Amygdala (tissue), 56 donors: ENCODE results near the gene METTL25.

Experiments
- DNase-seq, 56 donors: peaks; one replicate each; lab custom pipeline; 2025; lab: John Stamatoyannopoulos, UW

METTL25 gene

DNA sequence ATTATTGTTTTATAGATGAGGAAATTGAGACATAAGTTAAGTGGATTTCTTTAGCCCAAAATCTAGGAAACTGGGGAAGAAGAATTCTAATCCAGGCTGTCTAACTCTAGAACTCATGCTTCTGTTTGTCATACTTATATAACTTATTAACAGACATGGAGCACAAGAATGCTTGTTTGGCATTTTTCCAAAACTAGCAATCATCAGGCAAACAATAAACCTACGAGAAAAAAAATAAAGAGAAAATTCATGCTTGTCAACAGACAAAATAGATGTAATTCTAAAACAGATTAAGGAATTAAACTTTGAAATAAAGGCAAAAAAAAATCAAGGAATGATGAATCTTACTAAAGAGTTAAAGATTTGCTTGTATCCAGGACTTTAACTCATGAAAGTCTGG, 103.1 kb downstream of the METTL25 start:
- no peak for DNase-seq

DNA sequence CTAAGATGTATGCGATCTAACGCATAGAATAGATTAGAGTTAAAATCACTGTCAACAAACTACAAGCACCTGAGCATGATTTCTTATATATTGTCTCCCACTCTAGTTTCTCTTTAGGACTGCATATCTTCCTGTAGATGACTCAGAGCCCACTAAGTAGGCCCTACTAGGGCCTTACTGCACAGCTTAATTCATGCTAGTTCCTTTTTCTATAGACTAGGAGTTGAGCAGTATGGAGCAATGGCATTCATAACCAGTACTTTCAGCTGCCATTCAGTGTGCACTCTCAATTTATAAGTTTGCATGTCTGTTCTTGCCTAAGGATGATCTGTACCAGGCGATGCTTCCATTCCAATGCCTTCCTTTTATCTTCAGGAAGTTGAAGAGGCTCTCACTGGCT, 103.5 kb downstream of the METTL25 start:
- DNase-seq = no peak

DNA sequence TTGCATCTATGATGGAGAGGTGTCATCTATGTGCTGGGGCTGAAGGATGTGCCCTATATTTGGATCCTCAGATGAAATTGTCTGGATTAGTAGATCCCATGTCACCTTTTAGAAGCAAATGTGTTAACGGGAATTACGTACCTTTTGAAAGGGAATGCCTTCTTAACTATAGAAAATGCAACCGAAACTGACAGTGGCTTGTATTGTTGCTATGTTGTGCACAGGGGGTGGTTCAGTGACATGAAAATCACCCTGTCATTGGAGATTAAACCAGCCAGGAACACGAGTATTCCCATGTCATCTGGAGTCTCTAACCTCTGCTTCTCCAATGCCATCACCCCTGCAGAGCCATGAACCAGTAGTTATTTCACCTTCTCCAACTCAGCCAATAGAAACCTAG, 110.2 kb downstream of the METTL25 start:
- no peak for DNase-seq

DNA sequence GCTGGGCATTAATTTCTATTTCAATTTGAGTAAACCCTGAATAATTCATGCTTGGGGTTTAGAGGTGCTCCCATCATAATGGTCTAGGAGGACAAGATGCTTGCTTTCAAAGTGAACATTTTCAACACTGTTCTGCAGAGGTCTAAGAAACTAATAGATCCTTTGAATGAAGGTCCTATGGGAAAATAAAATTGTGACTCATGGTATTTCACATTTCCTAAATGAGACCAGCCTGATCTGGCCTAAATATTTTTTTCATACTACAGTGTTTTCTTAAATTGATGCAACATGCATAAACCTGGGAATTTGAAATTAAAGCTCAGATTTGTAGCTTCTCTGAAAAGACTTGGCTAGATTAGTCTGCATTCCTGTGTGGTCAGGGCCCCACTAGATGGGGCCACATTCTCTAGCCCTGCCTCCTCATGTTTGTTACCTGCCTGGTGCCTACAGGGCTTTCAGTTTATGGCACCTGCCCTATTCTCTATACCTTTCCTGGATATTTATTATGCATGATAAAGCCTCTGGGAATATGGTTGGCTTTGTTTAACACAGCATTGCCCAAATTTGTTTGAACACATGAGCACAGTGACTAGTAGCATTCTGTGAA, 112.7 kb downstream of the METTL25 start:
- no peak for DNase-seq

DNA sequence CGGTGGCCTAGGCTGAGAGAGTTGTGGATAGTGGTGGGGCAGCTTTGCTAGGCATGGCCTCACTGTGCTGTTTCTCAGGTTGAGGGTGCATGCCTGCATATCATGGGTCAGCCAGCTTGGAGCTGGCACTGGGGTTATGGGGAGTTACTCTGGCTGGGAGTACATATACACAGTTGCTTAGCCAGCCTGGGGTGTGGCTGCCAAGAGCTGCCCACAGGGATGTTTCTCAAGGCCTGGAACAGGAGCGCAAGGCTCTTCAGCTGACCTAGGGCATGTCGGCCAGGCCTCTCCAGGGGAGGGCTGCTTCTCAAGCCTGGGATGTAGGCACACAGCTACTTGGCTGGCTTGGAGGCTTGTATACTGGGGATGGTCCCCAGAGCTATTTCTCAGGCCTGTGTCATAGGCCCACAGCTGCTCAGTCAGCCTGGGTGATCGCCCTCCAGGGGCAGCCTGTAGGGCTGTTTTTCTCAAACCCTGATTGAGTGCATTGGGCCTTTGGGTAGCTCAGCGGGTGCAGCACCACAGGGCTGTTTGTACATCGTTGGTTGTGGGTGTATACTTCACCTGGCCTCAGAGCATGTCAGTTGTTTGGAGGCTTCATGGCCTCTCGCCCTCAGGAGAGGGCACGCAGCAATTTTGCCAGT, 114.9 kb downstream of the METTL25 start:
- no peak for DNase-seq

DNA sequence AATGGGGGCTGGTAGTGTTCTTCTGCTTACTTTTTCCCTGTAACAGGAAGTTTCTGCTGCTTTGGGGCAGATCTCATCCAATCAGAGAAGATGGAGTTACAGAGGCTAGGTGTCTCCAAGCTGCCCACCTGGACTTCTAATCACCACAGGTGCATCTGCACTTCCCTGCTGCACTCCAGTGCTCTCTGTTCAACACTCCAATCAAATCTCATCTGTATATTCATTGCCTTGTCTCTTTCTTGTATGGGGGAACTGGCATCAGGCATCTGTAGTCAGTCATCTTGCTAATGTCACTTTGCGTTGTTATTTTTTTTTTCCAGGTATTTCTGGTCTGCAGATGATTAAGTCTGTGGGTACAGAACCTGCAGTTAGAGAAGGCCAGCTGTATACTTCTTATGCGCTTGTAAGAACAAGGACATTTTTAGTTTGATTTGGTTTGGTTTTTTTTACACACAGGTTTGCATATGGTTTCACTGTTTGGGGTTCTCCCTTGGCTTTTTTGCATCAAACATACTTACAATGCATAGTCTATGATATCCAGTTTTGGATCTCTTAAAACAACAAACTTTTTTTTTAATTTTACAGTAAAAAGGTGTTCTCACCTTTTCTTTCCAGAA, 116.0 kb downstream of the METTL25 start:
- DNase-seq = no peak

DNA sequence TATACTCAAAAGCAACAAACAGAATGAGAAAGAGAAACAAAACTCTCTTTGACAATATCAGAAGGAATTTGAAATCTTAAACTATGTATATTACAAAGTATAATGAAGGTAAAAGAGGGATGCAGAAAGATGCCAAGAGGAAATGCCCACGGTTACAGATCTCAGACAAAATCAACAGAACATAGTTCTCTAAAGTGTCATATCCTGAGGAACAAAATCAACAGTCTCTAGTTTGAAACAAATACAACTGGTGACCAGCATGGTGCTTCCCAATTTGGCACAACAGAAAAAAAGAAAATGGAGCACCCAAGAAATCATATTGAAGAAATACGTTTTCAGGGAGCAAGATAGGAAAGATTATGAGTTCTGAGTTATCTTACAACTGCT, 116.5 kb downstream of the METTL25 start:
- no peak for DNase-seq

DNA sequence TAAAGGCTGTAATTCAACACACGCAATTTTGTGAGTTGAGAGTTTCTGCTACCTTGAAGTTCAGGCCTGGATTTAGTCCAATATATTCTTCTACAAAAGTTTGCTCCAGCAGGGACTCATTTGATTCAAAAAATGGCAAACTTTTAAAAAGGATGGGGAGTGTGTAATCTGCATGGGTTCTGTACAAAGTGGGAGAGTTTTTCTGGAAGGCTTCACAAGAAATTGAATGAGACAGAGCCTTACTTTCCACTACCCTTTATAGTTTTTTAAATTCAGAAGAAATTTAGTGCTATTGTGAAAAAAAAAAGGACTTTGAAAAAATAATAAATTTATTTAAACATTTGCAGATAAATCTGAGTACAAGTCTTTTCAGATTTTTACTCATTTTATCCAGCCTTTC, 116.9 kb downstream of the METTL25 start:
- no peak for DNase-seq

DNA sequence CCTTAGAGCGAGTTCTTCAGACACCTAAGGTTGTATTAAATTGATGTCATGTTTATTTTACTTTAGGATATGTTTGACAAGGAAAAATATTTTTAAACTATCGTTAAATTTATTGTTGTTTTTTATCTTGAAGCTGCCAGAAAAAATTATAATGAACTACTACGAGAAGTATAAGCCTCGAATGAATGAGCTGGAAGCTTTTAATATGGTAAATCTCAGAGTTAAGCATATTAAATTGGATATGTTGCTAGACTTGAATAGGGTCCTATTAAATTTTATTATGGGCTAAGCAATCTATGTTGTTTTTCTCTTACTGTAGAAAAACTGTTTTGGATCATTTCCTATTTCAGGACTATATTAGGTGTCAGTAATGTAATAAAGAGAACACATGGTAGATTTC, 118.2 kb downstream of the METTL25 start:
- DNase-seq = no peak

DNA sequence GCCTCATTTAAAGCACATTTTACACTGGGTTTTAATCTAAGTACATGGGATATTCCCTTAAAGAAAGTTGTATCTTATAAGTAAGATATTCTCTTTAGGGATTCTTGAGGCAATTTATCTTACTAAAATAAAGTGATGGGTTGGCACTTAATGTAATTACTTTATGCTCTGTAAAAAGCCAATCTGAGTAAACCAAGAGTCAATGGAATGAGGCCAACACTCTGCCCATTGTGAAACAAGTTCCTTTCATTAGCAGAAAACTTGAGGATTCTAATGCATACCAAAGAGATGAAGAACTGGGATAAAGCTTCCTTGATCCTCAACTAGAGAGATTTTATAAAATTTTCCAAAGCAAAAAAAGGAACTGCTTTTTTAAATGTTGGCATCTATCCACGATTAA, 121.2 kb downstream of the METTL25 start:
- DNase-seq = no peak

DNA sequence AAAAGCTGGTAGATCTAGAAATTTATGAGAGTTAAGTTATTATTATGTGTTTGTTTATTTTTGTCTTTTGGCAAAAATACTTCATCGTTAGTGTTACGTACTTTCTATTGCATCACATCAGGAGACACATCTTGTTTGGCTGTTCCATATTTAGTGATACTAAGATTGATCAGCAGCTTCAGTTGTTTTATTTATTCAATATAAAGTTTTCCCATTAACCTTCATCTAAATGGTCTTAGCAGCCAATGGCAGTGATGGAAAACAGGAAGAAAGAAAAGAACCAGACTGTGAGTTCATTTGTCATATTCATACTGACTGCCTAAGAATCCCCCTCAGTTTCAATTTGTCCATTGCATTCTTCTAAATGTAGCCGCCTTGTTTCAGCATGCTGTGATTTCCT, 122.3 kb downstream of the METTL25 start:
- no peak for DNase-seq

DNA sequence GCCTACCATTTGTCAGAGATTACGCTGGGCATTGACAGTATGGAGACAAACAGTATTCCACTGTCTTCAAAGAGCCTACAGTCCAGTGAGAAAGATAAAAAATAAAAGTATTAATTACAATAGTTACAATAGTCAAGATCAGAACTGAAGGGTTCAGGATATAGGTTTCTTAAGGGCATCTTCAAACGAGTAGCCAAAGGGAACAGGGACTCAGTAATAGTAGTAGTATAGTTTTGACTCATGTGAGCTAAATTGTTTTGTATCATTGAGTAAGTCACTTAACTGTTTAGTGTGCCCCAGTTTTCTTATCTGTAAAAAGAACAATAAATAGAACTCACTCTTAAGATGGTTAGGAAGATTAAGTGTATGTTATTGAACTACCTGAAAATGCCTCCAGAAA, 123.6 kb downstream of the METTL25 start:
- no peak for DNase-seq

DNA sequence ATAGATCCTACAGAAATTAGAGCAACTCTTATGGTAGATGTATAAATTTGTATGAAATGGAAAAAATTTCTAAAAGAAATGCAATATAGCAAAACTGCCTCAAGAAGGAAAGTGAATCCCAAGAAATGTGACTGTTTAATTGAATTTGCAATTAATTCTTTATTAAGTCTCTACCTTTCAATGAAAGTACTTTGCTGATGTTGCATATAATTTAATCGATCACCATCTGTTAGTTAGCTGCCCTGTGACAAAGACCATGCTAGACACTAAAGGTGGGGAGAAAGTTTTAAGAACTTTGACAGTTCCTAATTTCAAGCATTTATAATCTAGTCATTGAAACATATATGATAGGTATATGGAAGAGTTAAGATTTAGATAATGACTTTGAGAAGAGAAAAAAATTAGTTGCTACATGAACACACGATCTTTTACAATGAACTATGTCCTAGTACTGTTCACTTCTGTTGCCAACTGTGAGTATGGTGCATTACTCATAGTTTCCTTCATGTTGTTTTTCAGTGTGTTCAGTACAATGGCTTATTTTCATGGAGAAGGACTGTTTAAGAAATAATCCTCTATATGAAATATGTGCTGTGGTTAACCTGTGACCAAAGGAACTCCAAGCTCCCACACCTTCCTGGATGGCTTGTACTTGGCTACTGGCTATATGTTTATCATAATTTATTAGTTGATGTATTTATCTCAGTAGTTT, 128.4 kb downstream of the METTL25 start:
- no peak for DNase-seq

DNA sequence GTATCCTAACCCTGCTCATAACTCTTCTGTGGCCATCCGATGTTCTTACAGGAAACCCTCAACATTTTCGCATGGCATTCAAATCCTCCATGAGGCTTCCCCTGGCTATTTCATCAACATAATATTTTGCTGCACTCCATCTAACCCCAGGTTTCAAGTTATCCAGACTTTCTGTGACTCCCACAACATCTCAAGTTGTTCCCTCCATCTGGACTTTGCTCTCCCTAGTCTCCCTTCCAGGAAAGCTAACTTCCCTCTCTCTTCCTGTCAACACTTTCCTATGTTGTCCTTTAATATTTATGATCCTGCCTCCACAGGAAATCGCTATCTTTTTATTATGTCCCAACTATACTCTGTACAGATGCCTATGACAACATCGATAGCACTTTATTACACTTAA, 146.1 kb downstream of the METTL25 start:
- DNase-seq = no peak

DNA sequence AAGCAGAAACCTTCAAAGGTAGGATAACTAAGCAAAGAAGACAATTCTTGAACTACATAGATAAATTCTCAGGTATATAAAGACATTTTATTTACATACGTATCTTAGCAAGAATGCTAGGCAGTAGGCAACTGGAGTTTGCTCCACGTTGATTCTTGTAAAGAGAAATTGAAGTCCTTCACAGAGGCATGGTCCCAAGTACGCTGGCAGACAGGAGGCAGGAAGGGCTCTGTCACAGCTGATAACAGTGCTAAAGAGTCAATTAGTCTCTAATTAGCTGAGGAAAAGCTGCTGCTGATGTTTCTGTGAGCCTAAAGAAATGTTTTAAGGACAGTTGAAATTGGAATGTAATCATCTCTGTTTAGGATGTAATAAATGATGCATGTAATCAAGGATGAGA, 146.8 kb downstream of the METTL25 start:
- no peak for DNase-seq

DNA sequence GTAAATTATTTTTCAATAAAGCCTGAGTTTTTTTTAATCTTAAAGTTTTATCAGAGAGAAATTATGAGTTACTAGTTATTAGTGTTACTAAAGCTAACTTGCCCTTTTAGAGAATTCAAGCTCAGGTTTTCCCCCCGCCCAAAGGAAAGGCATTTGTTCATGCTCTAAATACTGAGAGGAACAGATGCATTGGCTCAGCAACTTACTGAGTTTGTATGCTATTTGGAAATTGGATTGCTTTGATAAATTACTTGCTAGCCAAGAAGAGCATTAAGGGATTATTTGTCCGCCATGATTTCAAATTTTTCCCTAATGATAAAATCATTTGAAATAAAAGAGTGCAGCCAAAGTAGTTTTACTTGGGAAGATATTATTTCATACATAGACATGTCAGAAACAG, 149.4 kb downstream of the METTL25 start:
- no peak for DNase-seq

DNA sequence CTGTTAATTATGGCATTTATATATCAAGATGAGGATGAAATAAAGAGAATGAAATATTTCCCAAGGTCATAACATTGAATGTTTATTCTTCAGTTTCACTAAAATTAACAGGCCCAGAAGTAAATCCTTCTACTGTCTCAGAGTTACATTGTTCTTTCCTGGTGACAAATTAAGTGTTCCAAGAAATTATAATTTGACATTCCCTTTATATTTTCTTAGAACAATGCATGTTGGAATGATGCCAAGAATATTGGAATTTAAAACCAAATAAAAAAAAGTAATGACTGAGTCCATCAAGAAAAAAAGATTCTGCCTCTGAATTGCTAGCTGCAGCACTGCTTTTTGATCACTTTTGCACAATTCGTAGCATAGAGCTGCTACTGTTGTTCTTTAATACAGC, 152.1 kb downstream of the METTL25 start:
- no peak for DNase-seq

DNA sequence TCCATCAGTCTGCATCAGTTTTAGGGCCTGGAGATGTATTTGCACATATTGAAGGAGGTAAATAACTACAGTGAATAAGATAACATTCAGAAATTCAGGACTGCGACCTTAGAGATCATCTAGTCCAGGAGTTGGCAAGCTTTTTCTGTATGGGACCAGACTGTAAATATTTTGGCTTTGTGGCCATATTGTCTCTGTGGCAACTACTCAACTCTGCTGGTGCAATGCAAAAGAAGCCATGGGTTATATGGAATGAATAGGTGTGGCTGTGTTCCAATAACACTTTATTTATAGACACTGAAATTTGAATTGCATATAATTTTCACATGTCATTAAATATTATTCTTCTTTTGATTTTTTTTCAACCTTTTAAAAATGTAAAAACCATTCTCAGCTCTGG, 156.6 kb downstream of the METTL25 start:
- DNase-seq = no peak

DNA sequence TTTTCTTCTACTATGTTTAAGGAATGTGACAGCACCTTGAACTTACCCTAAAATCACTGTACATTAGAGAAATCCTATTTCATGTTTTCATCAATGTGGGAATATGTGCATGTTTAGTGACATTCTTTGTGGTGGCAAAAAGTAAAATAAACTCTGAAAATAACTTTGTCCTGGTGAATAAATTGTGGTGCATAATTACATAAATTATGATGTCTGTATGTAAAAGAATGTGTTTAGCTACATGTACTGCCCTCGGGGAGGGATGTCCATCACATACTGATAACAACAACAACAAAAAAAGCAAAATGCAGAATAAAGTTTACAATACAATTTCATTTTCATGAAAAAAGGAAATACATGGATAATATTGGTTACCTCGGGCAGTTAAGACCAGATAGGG, 157.3 kb downstream of the METTL25 start:
- DNase-seq = no peak

DNA sequence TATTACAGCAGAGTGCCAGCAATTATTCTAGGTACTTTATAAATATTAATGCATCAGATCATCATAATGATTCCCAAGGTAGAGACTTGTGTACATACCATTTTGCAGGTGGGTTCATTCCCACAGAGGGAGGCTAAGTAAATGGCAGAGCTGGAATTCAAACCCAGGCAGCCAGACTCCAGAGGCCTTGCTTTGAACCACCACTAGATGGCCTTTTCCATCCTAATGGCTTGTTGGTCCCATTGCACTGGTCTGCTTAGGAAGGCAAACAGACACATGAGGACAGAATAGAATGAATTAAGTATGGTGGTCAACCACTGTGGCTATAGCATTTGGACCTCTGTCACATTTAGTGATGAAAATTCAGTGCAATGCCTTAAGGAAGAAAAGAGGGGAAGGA, 158.7 kb downstream of the METTL25 start:
- no peak for DNase-seq

DNA sequence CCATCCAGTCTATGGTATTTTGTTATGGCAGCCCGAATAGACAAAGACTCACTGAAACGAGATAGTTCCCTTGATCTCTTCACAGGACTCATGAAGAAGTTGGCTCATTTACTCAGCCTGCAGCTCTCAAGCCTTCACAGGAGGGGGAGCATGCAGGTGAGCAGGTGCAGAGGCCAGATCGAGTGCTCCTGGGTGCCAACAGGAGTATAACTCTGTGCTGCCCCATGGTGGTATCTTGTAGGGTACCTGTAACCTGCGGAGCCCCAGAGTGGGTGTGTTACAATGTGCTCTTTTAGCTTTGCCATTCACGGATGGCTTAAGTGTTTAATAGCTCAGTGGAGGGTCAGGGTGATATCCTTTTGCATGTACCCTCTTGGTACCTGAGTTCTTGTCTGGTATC, 159.5 kb downstream of the METTL25 start:
- DNase-seq = no peak

DNA sequence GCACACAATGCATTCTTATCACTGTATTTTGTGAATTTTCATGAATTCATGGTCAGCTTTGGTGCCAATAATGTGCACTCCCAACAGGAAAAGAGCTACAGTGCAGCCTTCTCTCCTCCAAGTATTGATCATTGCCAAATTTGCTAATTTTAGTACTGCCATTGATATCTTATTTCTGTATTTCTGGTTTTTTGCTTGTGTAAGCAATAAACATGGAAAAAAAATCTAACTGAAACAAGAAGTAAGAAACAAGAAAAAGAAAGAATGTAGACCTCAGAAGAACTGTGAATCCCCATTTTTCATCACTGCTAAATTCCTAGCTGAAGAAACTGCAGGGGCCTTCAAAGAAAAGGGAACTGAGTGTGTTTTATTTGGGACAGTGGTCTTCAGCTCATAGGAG, 161.2 kb downstream of the METTL25 start:
- DNase-seq = no peak
